HG02885 (cell line): ENCODE measurements around the gene PAFAH2.

Experiments
- ATAC-seq: cut with Tn5 transposase; IDR thresholded peaks from one replicate; pipeline ENCODE4 v1.9.1; 2021; ENCODE audit warnings: mild to moderate bottlenecking; ENCODE audit not compliant: unreplicated experiment, poor library complexity

PAFAH2 gene

GRCh38 chr1:25911162-25911561, 86.7 kb downstream of the PAFAH2 start:
- no peak for ATAC-seq
